ENCODE data around the gene OSM.
"Not testable (repeated sequence)": the region's sequence is repeated elsewhere in the genome, so short reads cannot be mapped to it uniquely, and the experiment has no call there.

Gene OSM

GRCh38 chr22:30226192-30226832 is 40.3 kb downstream of the OSM start:
- no peak for DNase-seq (ENCODE audit: low read depth)

GRCh38 chr22:30225220-30225927 is 41.3 kb downstream of the OSM start:
- no peak for DNase-seq (ENCODE audit: low read depth)

GRCh38 chr22:30224161-30224857 is 42.3 kb downstream of the OSM start:
- DNase-seq (ENCODE audit: low read depth) = no peak

GRCh38 chr22:30223303-30223702 is 43.3 kb downstream of the OSM start:
- DNase-seq (ENCODE audit: low read depth) = no peak

- DNase-seq (ENCODE audit: low read depth) = no peak
These were observed 44.3 kb downstream of the OSM start for GRCh38 chr22:30222321-30222720.

- DNase-seq (ENCODE audit: low read depth) = no peak
These were observed 45.3 kb downstream of the OSM start for GRCh38 chr22:30221121-30221992.

GRCh38 chr22:30220338-30221012 is 46.2 kb downstream of the OSM start:
- no peak for DNase-seq (ENCODE audit: low read depth)

- DNase-seq (ENCODE audit: low read depth) = no peak
These were observed 46.9 kb downstream of the OSM start for GRCh38 chr22:30219668-30220278.

- no peak for DNase-seq (ENCODE audit: low read depth)
These were observed 47.5 kb downstream of the OSM start for GRCh38 chr22:30219049-30219654.

GRCh38 chr22:30217698-30218560 is 48.7 kb downstream of the OSM start:
- no peak for DNase-seq (ENCODE audit: low read depth)

GRCh38 chr22:30216710-30217109 is 49.9 kb downstream of the OSM start:
- DNase-seq (ENCODE audit: low read depth) = no peak

GRCh38 chr22:30216272-30216671 is 50.4 kb downstream of the OSM start:
- not testable (repeated sequence) for DNase-seq (ENCODE audit: low read depth)

- DNase-seq (ENCODE audit: low read depth) = no peak
These were observed 51.8 kb downstream of the OSM start for GRCh38 chr22:30214703-30215407.

GRCh38 chr22:30212996-30213441 is 53.6 kb downstream of the OSM start:
- no peak for DNase-seq (ENCODE audit: low read depth)
